BJ (cell line): ENCODE measurements around the gene MFF. TPM values are rescaled to one million over a fixed set of nuclear protein-coding genes. Genes with fewer than 3 reads are reported as not detected.

Experiments
- CTCF ChIA-PET: fragments of 350-600 bp; formaldehyde crosslinking; extraction: SDS; loops from one replicate; lab custom pipeline; 2021; ENCODE audit warnings: antibody characterized with exemption, inconsistent platforms; lab: Yijun Ruan, JAX
- POLR2A ChIA-PET: fragments of 300-600 bp; sonication (Branson Sonifier 250); formaldehyde crosslinking; extraction: SDS; loops from one replicate; lab custom pipeline; 2021; ENCODE audit warnings: antibody characterized with exemption; lab: Charles Lee
- DNase-seq: peaks from one replicate; pipeline ENCODE4 v3.0.0-alpha.2; 2011; ENCODE audit warnings: low read depth
- H3K27me3 ChIP-seq: 2 replicates; pipeline ENCODE4 v1.6.0; 2011; ENCODE audit warnings: low read length; ENCODE audit not compliant: control insufficient read depth, insufficient read depth
- H3K36me3 ChIP-seq: 2 replicates; pipeline ENCODE4 v1.5.1; 2011; ENCODE audit warnings: low read length; ENCODE audit not compliant: control insufficient read depth, insufficient read depth
- H3K4me3 ChIP-seq: 2 replicates; pipeline ENCODE4 v1.5.1; 2011; ENCODE audit warnings: low read depth, mild to moderate bottlenecking, control low read depth, low read length
- CTCF ChIP-seq: IDR thresholded peaks from 2 replicates; pipeline ENCODE4 v1.5.1; 2011; ENCODE audit warnings: low read depth, mild to moderate bottlenecking, control low read depth, inconsistent platforms, low read length, moderate library complexity; ENCODE audit not compliant: insufficient read depth
- polyA plus RNA-seq: library from polyadenylated mRNA; depleted of rRNA; stranded (reverse); fragments of >200 nt; gene quantifications from 2 replicates; pipeline ENCODE4 v1.2.3, GENCODE V29; 2011

MFF gene
- polyA plus RNA-seq, 1 experiment = 56.0 TPM

- DNase-seq = no peak
- ChIA-PET CTCF (no interaction called here), POLR2A (no interaction called here)
- TF ChIP-seq CTCF = no peak
- Histone ChIP-seq H3K4me3 (no peak overlapping the region), H3K27me3 (no peaks in the 10 kb centered on the region), H3K36me3 (0 out of 2 replicates have a peak, but pooled peaks cover 5% of the 10 kb centered on the region)
These were observed 16.5 kb downstream of the MFF start for GRCh38 chr2:227341553-227341952.

- ChIA-PET POLR2A (no interaction called here), CTCF (no interaction called here)
- Histone ChIP-seq H3K4me3 (no peak overlapping the region), H3K36me3 (peaks cover 6% of the 10 kb centered on the region), H3K27me3 (no peaks in the 10 kb centered on the region)
- DNase-seq = no peak
- TF ChIP-seq CTCF = no peak
These were observed 19.2 kb downstream of the MFF start for GRCh38 chr2:227344231-227344630.

- DNase-seq = no peak
- Histone ChIP-seq H3K27me3 (no peaks in the 10 kb centered on the region), H3K4me3 (no peak overlapping the region), H3K36me3 (peaks cover 4% of the 10 kb centered on the region)
- ChIA-PET POLR2A (no interaction called here), CTCF (no interaction called here)
- TF ChIP-seq CTCF = no peak
These were observed 22.1 kb downstream of the MFF start for GRCh38 chr2:227347117-227347516.

- Histone ChIP-seq H3K36me3 (peaks cover 4% of the 10 kb centered on the region), H3K4me3 (no peak overlapping the region), H3K27me3 (no peaks in the 10 kb centered on the region)
- DNase-seq = no peak
- POLR2A ChIA-PET = no interaction called here
- no peak for TF ChIP-seq CTCF
- CTCF ChIA-PET = no interaction called here
These were observed 23.3 kb downstream of the MFF start for GRCh38 chr2:227348324-227348723.

GRCh38 chr2:227349989-227350612 lies 25.1 kb downstream of the MFF start:
- no peak overlapping the region for H3K4me3 ChIP-seq
- ChIA-PET POLR2A (no interaction called here), CTCF (no interaction called here)
- TF ChIP-seq CTCF = no peak
- no peak for DNase-seq
- H3K27me3 ChIP-seq = no peaks in the 10 kb centered on the region
- H3K36me3 ChIP-seq = peaks cover 4% of the 10 kb centered on the region
